ENCODE measurements around the gene MPPED2.

- no peak for TF ChIP-seq CTCF (IDR thresholded peaks at IDR 0.05)
- no peak for TF ChIP-seq POLR2A (IDR thresholded peaks at IDR 0.05)
Measured at GRCh38 chr11:30567120-30567519, 19.0 kb downstream of the MPPED2 start.
